Fibroblast of the aortic adventitia (primary cell): ENCODE results near the gene DND1. TPM values are rescaled to one million over a fixed set of nuclear protein-coding genes. Genes with fewer than 3 reads are reported as not detected.
"Not testable (repeated sequence)": the region's sequence is repeated elsewhere in the genome, so short reads cannot be mapped to it uniquely, and the experiment has no call there.

Experiments
- DNase-seq: peaks from one replicate; pipeline ENCODE4 v3.0.0-alpha.2; 2010; ENCODE audit warnings: low read depth
- H3K4me3 ChIP-seq: 2 replicates; pipeline ENCODE4 v1.5.1; 2011; ENCODE audit warnings: low read depth, mild to moderate bottlenecking, control low read depth, low read length, moderate library complexity
- CTCF ChIP-seq: IDR thresholded peaks from 2 replicates; pipeline ENCODE4 v1.5.1; 2011; ENCODE audit warnings: mild to moderate bottlenecking, low read length, control low read depth, inconsistent platforms; ENCODE audit not compliant: insufficient read depth
- total RNA-seq: library from RNA; depleted of rRNA; stranded (reverse); fragments of >200 nt; gene quantifications from 2 replicates; pipeline ENCODE4 v1.2.3, GENCODE V29; 2012; ENCODE audit warnings: low replicate concordance

Gene DND1
- total RNA-seq, 1 donor = 0.18 TPM

- TF ChIP-seq CTCF = no peak
- no peak overlapping the region for H3K4me3 ChIP-seq
- DNase-seq = no peak
Measured at GRCh38 chr5:140641716-140642115, 31.7 kb downstream of the DND1 start.

- peak within 1 kb of the TSS; percentile 83 for H3K4me3 ChIP-seq
- DNase-seq = peak; percentile 91
- TF ChIP-seq CTCF = peak; percentile 65
Measured at GRCh38 chr5:140639148-140639981, 34.0 kb downstream of the DND1 start, which contains the start of gene TMCO6. TSS of gene TMCO6 (plus strand) at chr5:140639451. CDS start at chr5:140639528, 77 bp downstream.

GRCh38 chr5:140638898-140639147 is 34.6 kb downstream of the DND1 start:
- H3K4me3 ChIP-seq = peak overlapping the region; percentile 59
- not testable (repeated sequence) for DNase-seq

GRCh38 chr5:140637371-140638100 is 35.8 kb downstream of the DND1 start:
- no peak overlapping the region for H3K4me3 ChIP-seq
- DNase-seq = no peak
- TF ChIP-seq CTCF = no peak

- no peak overlapping the region for H3K4me3 ChIP-seq
- no peak for TF ChIP-seq CTCF
- DNase-seq = no peak
Measured at GRCh38 chr5:140635291-140636257, 37.8 kb downstream of the DND1 start.

GRCh38 chr5:140634103-140634502 is 39.3 kb downstream of the DND1 start:
- DNase-seq = no peak
- no peak for TF ChIP-seq CTCF
- no peak overlapping the region for H3K4me3 ChIP-seq
